ENCODE results near the gene SCN10A.
A peak's percentile ranks its signal among the peaks of the same experiment; 100 is the strongest.

SCN10A gene

GRCh38 chr3:38816026-38816425, at the start of gene SCN10A:
Gene SCN10A, minus strand, starts transcription at chr3:38816217. Its CDS starts 22,207 bp downstream, at chr3:38794010.
- no peak for DNase-seq

GRCh38 chr3:38853011-38853410, 37.0 kb upstream of the SCN10A start:
- no peak for DNase-seq

DNA sequence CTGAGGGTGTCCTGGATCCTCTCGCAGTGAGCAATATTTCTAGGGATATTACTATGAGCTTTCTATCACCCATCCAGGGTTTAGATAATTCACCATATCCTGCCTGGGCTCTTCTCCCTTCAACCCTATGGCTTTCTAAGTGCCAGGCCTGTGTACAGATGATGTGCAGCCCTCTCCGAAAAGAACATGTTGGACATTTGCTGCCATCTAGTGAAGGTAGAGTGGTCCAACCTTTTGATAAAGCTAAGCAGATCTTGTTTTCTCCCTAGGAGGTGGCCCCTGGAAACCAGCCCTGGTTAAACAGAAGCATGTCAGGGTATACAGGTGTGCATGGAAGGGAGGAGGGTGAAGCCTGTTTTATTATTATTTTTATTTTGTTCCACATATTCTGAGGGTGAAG, 27.9 kb upstream of the SCN10A start:
- DNase-seq = peak; percentile 1 to 16

DNA sequence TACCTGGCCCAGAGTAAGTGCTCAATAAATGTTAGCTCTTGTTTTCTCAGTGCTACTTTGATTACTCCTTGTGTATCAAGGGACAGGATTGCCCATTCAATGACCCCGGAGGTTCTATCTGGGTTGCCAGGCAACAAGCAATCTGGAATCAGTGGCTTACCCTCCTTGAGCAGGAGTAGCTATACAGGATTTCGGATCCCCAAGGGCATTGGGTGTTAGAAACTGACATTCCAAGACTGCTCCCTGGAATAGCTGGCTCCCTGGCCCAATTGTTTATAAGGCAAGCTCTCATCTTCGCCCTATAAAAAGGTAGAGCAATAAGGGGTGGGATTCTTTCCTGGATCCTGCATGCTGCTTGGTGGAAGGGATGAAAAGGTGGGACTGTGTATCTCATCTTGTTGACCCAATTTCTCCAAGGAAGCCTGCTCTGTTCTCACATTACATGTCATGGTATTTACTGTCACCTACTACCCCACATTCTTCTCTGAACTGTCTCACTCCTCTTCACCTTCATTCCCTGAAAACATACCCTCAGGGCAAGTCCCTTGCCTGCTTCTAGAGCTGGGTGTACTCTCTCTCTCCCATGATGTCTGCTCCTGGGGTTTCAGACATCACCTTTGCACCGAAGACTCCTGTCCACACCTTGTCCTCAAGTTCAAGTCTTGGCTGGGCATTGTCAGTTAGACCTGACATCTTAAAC, 26.4 kb upstream of the SCN10A start:
- no peak for DNase-seq

DNA sequence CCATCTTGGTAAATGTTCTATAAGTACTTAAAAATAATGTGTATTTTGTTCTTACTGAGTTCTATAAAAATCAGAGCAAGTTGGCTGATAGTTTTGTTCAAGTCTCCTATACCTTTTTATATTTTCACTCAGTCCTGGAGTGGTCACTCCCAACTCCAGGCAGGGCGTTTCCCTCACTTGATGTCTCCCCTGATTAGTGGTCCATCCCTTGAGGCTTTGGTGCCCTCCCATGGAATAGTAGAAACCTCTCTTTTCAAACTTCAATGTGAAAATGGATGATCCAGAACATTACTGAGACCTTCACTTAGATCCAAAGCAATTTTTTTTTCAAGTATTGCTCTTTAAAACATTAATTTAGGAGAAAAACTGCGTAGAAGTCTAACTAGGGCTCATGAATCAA, 25.0 kb upstream of the SCN10A start:
- no peak for DNase-seq

GRCh38 chr3:38837358-38837757, 21.3 kb upstream of the SCN10A start:
- no peak for DNase-seq

DNA sequence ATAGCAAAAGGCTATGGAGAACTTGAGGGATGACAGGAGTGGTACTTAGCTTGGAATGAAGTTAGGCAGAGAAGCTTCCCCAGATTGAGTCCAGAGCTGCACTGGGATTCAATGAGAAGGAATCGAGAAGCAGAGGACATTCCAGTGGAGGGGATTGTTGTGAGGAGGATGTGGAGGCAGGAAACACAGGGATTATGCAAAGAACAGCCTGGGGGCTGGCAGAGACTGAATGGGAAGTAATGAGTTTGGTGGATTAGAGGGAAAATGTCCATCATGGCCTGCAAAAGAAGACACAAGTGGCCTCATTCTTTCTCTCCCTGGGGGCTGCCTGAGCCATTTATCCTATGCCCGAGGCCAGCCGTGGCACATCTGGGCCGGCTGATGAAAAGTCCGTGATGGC, 20.5 kb upstream of the SCN10A start:
- no peak for DNase-seq

GRCh38 chr3:38835939-38836338, 19.9 kb upstream of the SCN10A start:
- no peak for DNase-seq

DNA sequence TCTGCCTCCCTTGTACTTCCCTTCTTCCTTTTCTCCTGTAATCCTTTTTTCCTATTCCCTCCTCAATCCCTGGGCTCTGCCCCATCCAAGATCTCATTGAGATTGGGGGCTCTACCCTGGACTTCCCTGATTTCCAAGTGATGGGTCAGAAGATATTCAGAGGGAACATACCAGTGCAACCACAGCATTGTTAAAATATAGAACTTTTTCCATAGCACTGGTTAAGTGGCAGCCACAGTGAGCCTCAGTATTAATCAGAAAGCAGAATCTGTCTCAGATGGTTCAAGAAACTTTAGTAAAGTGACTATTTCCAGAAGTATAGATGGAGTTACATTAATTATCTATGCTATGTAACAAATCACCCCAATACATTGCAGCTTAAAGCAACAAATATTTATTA, 18.7 kb upstream of the SCN10A start:
- no peak for DNase-seq

DNA sequence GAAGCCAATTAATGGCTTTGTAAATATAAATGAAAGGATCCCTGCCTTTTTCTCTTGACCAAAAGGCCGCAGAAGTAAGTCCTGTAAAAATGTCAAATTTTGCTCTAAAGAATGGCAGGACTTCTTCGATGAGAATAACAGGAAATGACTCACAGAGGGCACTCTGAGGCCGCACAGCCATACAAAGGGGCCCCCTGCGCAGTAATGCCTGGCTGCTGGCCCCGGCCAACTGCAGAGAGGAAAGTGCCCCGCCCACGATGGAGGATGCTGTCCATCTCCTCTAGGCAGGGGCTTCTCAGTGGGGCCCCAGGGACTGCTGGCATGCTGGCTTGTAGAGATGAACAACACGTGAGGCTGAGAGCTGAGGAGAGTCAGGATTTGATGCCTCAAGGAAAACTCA, 18.1 kb upstream of the SCN10A start:
- peak; percentile 7 to 19 for DNase-seq

- DNase-seq = no peak
These were observed 13.4 kb upstream of the SCN10A start for GRCh38 chr3:38829404-38829803.

DNA sequence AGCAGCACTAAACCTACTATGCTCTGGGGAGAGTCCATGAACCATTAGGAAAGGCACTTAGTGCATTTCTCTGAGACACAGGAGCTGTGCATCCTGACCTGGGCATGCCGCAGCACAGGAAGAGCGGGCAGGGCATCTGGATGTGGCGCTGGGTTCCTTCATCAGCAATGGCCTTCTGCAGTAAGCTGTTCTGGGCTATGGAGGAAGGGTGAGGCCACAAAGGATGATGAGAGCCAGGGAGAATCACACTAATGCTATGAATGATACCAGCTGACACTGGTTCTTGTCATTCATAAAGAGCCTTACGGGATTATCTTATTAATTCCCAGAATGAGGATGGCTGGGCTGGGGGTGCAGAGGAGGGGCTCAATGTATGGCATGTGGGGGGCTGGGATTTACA, 12.7 kb upstream of the SCN10A start:
- no peak for DNase-seq

DNA sequence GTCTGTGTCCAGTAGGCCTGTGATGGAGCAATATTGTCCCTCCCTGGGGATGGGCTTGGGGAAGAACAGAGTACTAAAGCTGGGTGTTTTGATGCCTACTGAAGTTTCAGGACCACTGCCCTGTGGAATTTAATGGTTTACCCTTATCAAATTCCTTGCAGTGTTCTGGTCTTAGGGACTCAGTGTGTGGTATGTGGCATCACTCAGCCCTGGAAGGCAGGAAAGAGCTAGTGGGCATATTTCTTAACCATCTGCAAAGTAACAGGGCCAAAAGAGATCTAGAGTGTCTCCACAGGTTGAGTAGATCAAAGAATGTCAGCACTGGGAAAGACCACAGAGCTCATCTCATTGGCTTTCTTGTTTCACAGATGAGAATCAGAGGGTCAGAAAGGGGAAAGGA, 11.8 kb upstream of the SCN10A start:
- no peak for DNase-seq

- no peak for DNase-seq
These were observed 10.0 kb upstream of the SCN10A start for GRCh38 chr3:38826001-38826400.

DNA sequence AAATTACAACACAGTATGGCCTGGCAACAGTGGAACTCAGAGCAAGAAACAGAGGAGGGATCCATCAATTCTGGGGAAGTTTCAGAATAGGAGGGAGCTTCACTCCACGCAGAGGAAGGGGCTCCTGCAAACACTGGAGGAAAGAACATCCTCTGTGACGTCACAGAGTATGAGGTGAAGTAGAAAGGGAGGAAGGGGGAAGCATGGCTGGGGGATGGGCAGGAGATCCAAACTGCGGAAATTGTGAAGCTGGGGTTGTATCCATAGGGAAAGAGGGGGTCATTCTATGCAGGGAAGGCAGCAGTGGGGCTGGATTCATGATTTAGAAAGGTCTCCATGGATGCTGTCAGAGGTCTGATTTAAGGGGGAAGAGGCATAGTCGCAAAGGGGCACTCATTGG, 8.3 kb upstream of the SCN10A start:
- DNase-seq = no peak

GRCh38 chr3:38823722-38824121, 7.7 kb upstream of the SCN10A start:
- no peak for DNase-seq

DNA sequence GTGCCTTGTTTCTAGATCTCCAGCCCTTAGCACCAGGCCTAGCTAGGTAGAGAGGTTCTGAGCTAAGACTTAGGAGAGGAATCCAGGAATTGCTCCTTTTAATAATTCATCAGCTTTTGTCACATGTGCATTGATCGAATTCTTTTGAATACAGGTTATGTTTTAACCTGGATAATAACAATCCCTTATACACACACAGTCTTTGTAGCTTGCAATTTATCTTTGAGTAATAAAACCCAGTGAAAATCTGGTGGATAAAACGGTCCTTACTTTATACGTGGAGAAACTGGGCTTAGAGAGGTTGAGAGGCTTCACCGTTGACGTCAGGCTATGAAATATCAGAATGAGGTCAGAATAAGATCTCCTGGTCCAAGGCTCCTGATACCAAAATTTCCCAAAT, 7.2 kb upstream of the SCN10A start:
- DNase-seq = no peak

DNA sequence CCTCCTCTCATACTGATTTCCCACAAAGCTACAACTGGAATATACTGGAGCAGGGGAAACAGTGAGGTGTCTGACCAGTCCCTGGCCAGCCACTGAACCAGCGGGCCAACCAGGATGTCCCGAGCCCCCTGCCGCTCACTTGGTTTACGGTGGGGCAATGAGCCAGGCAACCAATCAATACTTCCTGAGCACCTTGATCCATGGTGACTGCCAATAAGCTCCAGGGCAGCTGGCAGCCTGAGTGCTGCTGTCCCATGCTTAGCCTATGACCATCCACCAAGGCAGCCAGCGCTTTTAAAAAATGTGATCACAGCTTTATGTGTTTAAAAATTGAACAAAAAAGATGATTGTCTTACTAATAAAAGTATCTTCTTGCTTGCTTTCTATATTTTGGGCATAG, 4.2 kb downstream of the SCN10A start:
- no peak for DNase-seq

DNA sequence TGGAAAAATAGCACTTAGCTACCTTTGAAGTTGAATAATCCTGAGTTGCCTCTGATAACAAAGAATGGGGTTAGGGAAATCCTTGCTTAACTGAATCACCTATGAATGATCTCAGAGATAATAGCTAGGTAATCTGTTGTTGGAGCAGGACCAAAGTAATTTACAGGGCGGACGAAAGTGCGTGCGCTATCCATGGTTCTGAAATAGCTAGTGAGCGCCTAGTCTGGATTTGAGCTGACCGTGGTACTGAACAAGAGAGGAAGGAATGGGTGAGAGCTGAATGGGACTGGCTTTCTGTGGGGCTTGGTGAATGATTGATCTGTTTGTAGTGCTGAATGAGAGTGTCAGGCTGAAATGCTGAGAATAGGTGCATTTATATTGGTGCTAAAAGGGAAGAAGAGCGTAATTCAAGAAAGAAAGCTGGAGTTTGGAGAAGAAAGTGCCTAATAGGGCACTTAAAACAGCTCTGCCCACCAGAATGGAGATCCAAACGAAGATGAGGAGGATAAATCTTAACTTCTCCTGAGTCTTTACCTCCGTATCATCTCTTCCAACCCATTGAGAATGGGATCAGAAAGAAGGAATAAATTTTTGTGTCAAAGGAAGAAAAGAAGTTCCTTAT, 10.1 kb downstream of the SCN10A start:
- DNase-seq = peak; percentile 19 to 62

- no peak for DNase-seq
These were observed 11.0 kb downstream of the SCN10A start for GRCh38 chr3:38805004-38805403.

GRCh38 chr3:38800511-38800910, 15.5 kb downstream of the SCN10A start:
- DNase-seq = no peak

- DNase-seq = no peak
These were observed 22.3 kb downstream of the SCN10A start for GRCh38 chr3:38793721-38794120.

DNA sequence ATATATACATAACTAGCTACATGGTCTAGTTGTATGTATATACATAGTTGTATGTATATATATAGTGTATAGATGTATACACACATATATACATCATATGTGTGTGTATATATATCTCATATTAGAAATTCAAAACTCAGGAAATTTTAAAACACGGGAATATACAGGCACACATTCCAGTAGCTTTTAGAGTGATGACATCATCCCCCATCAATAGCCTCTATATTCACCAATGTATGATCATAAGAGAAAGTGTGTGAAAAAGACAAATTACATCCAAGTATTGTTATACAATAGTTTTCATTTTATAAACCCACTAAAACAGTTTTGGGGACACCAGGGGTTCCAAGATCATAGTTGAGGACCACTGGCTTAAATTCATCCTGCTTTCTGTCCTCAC, 23.0 kb downstream of the SCN10A start:
- DNase-seq = no peak

- DNase-seq = no peak
These were observed 33.9 kb downstream of the SCN10A start for GRCh38 chr3:38782148-38782547.

DNA sequence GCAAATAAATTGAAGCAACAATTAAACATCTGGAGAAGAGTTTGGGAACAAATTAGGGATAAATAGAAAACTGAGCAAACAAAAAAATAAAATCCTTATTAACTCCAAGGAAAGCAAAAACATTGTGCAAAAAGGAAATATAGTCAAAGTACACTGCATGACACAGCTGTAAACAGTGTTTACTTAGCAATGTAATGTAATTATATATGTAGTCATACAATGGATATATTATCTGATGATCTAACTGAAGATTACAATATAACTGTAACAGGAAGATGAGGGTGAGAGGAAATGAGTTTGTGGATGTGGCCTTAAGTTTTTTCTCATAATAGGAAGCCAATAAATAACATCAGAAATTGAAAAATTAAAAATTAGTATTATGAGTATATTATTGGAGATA, 42.5 kb downstream of the SCN10A start:
- DNase-seq = no peak

All from inflammatory macrophage treated with lipopolysaccharide for 1 hour (primary cell).